ENCODE results near the gene RIT2. TPM values are rescaled to one million over a fixed set of nuclear protein-coding genes. Genes with fewer than 3 reads are reported as not detected.

The RIT2 gene
- total RNA-seq, 3 donors from 2014 or later (not counting 1 experiment from before 2014, with no cell fraction given): not detected

DNA sequence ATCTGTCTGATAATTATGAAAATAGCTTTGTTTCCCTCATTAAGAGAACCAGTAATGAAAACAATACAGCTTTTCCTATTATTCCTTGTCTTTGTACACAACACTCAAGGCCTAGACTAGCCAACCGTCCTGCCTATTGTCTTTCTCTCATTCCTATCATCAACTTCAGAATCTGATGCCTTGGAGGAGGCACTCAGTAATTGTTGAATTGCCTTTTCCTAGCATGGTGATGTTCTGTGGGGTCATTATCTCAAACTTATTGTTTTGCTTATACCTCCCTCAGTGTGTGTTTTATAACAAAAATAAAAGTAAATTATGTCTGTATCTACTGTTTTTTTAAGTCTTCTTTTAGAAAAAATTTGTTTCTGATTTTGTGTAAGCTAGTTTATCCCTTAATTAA lies 208.7 kb downstream of the RIT2 start:
- no peaks in the 10 kb centered on the region for H3K36me3 ChIP-seq (ENCODE audit: control insufficient read depth, insufficient read depth, low read length)
- no peaks in the 10 kb centered on the region for H3K27me3 ChIP-seq (ENCODE audit: control insufficient read depth, insufficient read depth, low read length)
- Mint-ChIP-seq H3K27ac (no peak overlapping the region), H3K9me3 (peaks cover 17 to 18% of the 10 kb centered on the region in 2 donors), H3K27me3 (ENCODE audit: low read depth in 2 of 2) (no peaks in the 10 kb centered on the region), H3K4me3 (no peak overlapping the region), H3K4me1 (no peaks in the 10 kb centered on the region), H3K36me3 (peaks cover 8% of the 10 kb centered on the region)
- WGBS (ENCODE audit: insufficient coverage): 56% methylated on average over 1 of the region's 1 CpG
- no peaks in the 10 kb centered on the region for H3K9me3 ChIP-seq (ENCODE audit: control insufficient read depth, insufficient read depth, low read length)
- no peaks in the 10 kb centered on the region for H3K4me1 ChIP-seq (ENCODE audit: control insufficient read depth, insufficient read depth, low read length)
- ATAC-seq (no peak), DNase-seq (no peak)
- TF ChIP-seq, protein P1, sequence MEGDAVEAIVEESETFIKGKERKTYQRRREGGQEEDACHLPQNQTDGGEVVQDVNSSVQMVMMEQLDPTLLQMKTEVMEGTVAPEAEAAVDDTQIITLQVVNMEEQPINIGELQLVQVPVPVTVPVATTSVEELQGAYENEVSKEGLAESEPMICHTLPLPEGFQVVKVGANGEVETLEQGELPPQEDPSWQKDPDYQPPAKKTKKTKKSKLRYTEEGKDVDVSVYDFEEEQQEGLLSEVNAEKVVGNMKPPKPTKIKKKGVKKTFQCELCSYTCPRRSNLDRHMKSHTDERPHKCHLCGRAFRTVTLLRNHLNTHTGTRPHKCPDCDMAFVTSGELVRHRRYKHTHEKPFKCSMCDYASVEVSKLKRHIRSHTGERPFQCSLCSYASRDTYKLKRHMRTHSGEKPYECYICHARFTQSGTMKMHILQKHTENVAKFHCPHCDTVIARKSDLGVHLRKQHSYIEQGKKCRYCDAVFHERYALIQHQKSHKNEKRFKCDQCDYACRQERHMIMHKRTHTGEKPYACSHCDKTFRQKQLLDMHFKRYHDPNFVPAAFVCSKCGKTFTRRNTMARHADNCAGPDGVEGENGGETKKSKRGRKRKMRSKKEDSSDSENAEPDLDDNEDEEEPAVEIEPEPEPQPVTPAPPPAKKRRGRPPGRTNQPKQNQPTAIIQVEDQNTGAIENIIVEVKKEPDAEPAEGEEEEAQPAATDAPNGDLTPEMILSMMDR (IDR thresholded peaks at IDR 0.05): no peak
- no peak overlapping the region for H3K27ac ChIP-seq (ENCODE audit: low read length)
- intact Hi-C loops (cut with micrococcal nuclease): no loop called here
- no peak overlapping the region for H3K4me3 ChIP-seq (ENCODE audit: low read length)

DNA sequence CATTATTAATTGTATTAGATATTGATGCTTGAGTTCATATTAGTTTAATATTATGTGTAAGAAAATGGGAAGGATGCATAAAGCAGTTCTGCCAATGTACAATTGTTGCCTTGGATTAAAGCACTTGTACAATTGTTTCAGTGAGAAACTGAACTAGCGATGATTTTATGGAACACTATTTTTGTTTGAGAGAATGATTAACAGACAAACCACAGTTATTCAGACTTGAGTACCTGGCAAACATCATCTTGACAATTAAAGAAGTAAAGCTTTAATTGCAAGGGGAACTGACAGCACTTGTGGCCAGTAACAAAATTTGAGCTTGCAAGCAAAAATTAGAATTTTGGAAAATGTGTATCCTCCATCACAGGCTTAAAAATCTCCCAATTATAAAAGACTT lies 214.3 kb downstream of the RIT2 start:
- Mint-ChIP-seq H3K4me1 (no peaks in the 10 kb centered on the region), H3K4me3 (no peak overlapping the region), H3K9me3 (peaks cover 12 to 16% of the 10 kb centered on the region in 2 donors), H3K27ac (no peak overlapping the region), H3K36me3 (no peaks in the 10 kb centered on the region), H3K27me3 (ENCODE audit: low read depth in 2 of 2) (no peaks in the 10 kb centered on the region)
- Histone ChIP-seq H3K4me1 (ENCODE audit: control insufficient read depth, insufficient read depth, low read length) (no peaks in the 10 kb centered on the region), H3K9me3 (ENCODE audit: control insufficient read depth, insufficient read depth, low read length) (no peaks in the 10 kb centered on the region), H3K27ac (ENCODE audit: low read length) (no peak overlapping the region), H3K27me3 (ENCODE audit: control insufficient read depth, insufficient read depth, low read length) (no peaks in the 10 kb centered on the region), H3K36me3 (ENCODE audit: control insufficient read depth, insufficient read depth, low read length) (no peaks in the 10 kb centered on the region), H3K4me3 (ENCODE audit: low read length) (no peak overlapping the region)
- intact Hi-C loops (cut with micrococcal nuclease): no loop called here
- ATAC-seq (no peak), DNase-seq (no peak)
- TF ChIP-seq, protein P1 (IDR thresholded peaks at IDR 0.05): no peak
- 91% methylated on average over 1 of the region's 1 CpG for WGBS (ENCODE audit: insufficient coverage)

DNA sequence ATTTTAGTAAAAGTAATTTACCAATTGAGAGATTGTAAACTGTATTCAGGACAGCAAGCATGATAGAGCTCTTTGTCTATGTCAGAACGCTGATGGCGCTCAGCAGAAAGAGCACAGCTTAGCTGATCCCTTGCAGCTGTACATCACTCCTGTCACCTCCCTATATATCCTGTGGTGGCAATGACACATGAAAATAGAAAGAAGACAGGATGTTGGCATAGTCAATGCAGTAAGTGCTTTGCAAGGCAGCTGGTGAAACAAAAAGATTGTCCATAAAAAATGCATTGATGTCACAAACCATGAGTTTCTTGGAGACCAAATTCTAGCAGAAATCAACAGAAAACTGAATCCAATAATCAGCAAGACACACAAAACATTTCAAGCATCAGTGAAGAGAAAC lies 221.5 kb downstream of the RIT2 start:
- WGBS (ENCODE audit: insufficient coverage): 100% methylated on average over 2 of the region's 2 CpGs
- H3K36me3 ChIP-seq (ENCODE audit: control insufficient read depth, insufficient read depth, low read length): no peaks in the 10 kb centered on the region
- H3K9me3 ChIP-seq (ENCODE audit: control insufficient read depth, insufficient read depth, low read length): no peaks in the 10 kb centered on the region
- no peak overlapping the region for H3K4me3 Mint-ChIP-seq
- intact Hi-C loops (cut with micrococcal nuclease): no loop called here
- H3K36me3 Mint-ChIP-seq: no peaks in the 10 kb centered on the region
- ATAC-seq (no peak), DNase-seq (no peak)
- peaks cover 12% of the 10 kb centered on the region in 2 donors for H3K9me3 Mint-ChIP-seq
- H3K4me1 Mint-ChIP-seq: no peaks in the 10 kb centered on the region
- H3K4me3 ChIP-seq (ENCODE audit: low read length): no peak overlapping the region
- no peak overlapping the region for H3K27ac ChIP-seq (ENCODE audit: low read length)
- TF ChIP-seq, protein P1 (IDR thresholded peaks at IDR 0.05): no peak
- H3K27me3 ChIP-seq (ENCODE audit: control insufficient read depth, insufficient read depth, low read length): no peaks in the 10 kb centered on the region
- no peaks in the 10 kb centered on the region for H3K4me1 ChIP-seq (ENCODE audit: control insufficient read depth, insufficient read depth, low read length)
- no peaks in the 10 kb centered on the region for H3K27me3 Mint-ChIP-seq (ENCODE audit: low read depth in 2 of 2)
- no peak overlapping the region for H3K27ac Mint-ChIP-seq

DNA sequence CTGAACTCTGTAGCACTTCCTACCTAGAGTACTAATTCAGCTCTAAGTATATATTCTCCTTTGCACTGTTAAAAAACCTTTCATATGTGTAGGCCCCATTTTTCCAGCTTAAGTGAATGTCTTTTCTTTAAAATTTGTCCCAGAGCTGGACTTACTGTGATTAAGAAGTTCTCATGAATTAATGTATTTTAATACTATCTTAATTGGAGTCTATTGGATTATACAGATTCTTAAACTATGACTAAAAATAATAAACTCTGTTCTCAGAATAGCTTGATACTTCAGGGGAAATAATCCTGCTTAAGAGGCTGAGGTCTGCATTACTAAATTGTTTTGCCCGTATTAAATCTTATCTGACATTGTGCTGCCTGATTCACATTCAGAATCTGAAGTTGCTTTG lies 223.3 kb downstream of the RIT2 start:
- Histone ChIP-seq H3K27me3 (ENCODE audit: control insufficient read depth, insufficient read depth, low read length) (no peaks in the 10 kb centered on the region), H3K4me3 (ENCODE audit: low read length) (no peak overlapping the region), H3K9me3 (ENCODE audit: control insufficient read depth, insufficient read depth, low read length) (no peaks in the 10 kb centered on the region), H3K36me3 (ENCODE audit: control insufficient read depth, insufficient read depth, low read length) (no peaks in the 10 kb centered on the region), H3K4me1 (ENCODE audit: control insufficient read depth, insufficient read depth, low read length) (no peaks in the 10 kb centered on the region), H3K27ac (ENCODE audit: low read length) (no peak overlapping the region)
- Mint-ChIP-seq H3K9me3 (peaks cover 9 to 11% of the 10 kb centered on the region in 2 donors), H3K36me3 (no peaks in the 10 kb centered on the region), H3K4me1 (no peaks in the 10 kb centered on the region), H3K27ac (no peak overlapping the region), H3K4me3 (no peak overlapping the region), H3K27me3 (ENCODE audit: low read depth in 2 of 2) (no peaks in the 10 kb centered on the region)
- DNase-seq (no peak), ATAC-seq (no peak)
- TF ChIP-seq, protein P1 (IDR thresholded peaks at IDR 0.05): no peak
- 88% methylated on average over 1 of the region's 1 CpG for WGBS (ENCODE audit: insufficient coverage)
- intact Hi-C loops (cut with micrococcal nuclease): no loop called here

All from natural killer cell (primary cell).